GM12865 (cell line): ENCODE data around the gene AGAP3.

ENCODE experiments used
- DNase-seq: peaks from one replicate; pipeline ENCODE4 v3.0.0; 2010; ENCODE audit warnings: low read depth
- H3K4me3 ChIP-seq: 2 replicates; pipeline ENCODE4 v1.5.1; 2011; ENCODE audit warnings: mild to moderate bottlenecking, low read depth, low read length, control low read depth
- TF ChIP-seq, protein P1 (sequence below): IDR thresholded peaks from 2 replicates; pipeline ENCODE4 v1.5.1; 2011; ENCODE audit warnings: low read length, control low read depth, low read depth, inconsistent platforms; ENCODE audit not compliant: insufficient read depth; ENCODE audit errors: missing control alignments

The AGAP3 gene

DNA sequence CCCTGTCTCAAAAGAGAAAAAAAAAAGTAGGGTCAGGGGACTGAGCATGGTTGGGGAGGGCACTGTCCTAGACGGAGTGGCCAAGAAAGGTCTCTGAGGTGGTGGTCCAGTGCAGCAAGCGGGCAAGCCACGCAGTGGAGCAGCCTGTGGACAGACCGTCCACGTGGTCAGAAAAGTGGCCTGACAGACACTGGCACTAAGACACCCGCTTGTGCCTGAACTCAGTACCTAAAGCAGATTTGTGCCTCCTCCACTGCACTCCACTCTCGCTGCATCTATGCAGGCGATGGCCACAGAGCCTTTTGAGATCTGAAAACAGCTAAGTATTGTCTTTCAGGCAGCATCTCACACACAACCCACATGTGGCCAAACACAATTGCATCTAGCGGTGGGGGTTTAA, 92.0 kb downstream of the AGAP3 start:
- H3K4me3 ChIP-seq: no peak overlapping the region
- DNase-seq: no peak
- TF ChIP-seq, protein P1, sequence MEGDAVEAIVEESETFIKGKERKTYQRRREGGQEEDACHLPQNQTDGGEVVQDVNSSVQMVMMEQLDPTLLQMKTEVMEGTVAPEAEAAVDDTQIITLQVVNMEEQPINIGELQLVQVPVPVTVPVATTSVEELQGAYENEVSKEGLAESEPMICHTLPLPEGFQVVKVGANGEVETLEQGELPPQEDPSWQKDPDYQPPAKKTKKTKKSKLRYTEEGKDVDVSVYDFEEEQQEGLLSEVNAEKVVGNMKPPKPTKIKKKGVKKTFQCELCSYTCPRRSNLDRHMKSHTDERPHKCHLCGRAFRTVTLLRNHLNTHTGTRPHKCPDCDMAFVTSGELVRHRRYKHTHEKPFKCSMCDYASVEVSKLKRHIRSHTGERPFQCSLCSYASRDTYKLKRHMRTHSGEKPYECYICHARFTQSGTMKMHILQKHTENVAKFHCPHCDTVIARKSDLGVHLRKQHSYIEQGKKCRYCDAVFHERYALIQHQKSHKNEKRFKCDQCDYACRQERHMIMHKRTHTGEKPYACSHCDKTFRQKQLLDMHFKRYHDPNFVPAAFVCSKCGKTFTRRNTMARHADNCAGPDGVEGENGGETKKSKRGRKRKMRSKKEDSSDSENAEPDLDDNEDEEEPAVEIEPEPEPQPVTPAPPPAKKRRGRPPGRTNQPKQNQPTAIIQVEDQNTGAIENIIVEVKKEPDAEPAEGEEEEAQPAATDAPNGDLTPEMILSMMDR: no peak

DNA sequence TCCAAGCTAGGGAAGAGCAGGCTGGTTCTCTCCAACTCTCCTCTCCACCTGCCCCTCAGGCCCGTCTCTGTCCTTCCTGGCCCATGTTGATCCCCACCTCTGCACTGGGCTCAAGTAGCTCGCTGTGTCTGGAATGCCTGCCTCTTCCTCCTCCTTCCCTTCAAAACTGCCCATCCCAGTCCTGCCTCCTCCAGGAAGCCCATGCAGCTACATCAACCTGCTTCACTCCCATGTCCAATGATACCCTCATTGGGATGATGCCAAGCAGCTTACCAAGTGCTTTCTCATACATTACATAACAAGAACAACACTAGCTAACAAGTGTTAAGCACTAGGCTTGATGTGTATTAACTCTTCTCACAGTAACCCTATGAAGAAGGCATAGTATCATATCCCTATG, 92.6 kb downstream of the AGAP3 start:
- no peak overlapping the region for H3K4me3 ChIP-seq
- TF ChIP-seq, protein P1: no peak

DNA sequence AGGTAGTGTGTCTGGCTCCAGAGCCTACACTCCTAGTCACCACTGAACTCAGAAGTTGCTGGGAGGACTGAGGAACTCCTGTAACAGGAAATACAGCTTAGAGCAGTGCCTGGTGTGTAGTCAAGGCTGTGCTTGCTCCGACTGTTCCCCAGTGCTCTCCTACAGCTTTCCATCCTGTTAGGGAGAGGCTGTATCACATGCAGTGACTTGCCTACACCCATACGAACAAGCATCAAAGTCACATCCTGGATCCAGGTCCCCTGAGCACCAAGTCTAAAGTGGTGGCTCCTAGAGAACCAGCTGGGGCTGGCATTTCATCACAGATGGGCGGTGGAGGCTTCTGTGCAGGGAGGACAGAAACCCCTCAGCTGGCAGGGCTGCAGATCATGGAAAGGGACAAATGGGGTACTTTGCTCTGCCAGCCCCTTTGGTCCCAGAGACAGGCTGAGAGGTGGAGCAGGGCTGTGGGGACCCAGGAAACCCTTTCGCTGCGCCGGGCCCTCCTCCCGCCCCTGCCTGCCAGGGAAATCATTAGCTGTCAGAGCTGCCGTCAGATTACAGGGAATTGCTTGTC, 93.1 kb downstream of the AGAP3 start:
- H3K4me3 ChIP-seq: no peak overlapping the region
- no peak for DNase-seq
- TF ChIP-seq, protein P1: no peak

More for the DNA sequence above, 92.6 kb downstream of the AGAP3 start:
- no peak for DNase-seq

DNA sequence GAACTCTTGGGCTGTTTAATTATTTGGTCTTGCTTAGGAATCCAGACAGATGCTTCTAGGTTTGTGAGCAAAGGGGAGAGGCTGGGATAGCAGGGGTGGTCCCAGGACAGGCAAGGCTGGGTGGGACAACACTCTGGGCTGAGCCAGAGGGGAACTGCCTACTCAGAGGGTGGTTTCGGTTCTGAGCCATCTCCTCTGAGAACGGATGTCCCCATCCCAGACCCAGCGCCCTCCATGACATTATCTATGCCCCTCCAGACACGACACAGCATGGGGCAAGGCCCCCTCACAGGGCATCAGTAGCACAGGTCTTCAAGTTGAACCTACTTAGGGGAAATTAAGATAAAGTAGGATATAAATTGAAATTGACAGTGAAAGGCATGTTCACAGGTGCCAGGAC, 93.7 kb downstream of the AGAP3 start:
- TF ChIP-seq, protein P1: no peak
- DNase-seq: no peak
- H3K4me3 ChIP-seq: no peak overlapping the region

DNA sequence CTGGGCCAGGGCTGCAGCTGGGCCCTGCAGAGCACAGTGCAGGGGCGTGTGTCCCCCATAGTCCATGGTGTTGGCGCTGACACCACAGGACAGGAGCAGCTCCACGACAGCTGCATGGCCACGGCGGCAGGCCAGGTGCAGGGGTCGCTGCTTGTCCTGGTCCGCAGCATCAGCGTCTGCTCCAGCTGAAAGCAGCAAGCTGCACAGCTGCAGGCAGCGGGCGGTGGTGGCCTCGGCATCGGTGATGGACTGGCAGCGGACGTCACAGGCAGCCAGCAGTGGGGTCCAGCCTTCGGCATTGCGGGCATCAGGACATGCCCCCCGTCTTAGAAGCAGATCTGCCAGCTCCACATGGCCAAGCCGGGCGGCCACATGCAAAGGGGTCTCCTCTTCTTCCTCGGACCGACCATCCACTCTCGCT, 94.7 kb downstream of the AGAP3 start:
- no peak for DNase-seq
- H3K4me3 ChIP-seq: no peak overlapping the region
- TF ChIP-seq, protein P1: no peak

DNA sequence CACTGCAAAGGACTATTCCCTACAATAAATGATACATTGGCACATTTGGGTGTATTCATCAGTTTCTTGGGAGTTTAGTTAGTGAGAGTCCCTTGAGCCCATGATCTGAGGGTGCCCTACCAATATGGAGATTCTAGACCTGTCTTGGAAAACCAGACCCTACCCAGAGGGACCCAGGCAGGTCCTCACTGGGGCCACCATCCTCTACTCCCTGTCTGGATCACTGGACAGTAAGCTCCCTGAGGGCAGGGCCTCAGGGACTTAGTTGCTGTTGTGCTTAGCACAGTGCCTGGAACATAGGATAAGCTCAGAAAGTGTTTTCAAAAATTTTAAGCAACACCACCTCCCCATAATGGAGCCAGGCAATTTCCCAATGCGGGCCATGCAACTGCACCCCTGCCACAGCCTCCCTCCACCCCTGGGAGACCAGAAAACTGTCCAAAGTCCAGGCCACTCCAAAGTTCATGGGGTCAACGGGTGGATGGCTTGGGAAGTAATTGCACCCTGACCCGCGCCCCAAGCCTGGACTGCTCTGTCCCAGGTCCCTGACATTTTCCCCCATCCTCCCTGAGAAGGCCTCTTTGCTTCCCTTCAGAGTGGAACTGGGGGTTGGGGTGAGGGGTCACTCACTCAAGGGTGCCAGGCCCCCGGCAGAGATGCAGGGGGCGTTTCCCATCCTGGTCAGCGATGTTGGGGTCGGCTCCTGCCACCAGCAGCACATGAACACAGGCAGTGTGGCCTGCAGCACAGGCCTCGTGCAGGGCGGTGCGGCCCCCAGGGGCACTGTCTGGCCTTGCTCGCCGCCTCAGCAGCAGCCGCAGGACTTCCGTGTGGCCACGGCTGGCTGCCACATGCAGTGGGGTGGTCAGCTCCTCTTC, 99.7 kb downstream of the AGAP3 start:
- DNase-seq: no peak
- no peak overlapping the region for H3K4me3 ChIP-seq
- TF ChIP-seq, protein P1: no peak
